Prostate gland (tissue), 2 donors: ENCODE data around the gene GGT5.

ENCODE experiments used
- POLR2A ChIP-seq: fragments of 450-650 bp; IDR thresholded peaks from one replicate; pipeline ENCODE4 v1.6.1; 2016; ENCODE audit warnings: antibody characterized with exemption, mild to moderate bottlenecking
- TF ChIP-seq, protein P1 (sequence below), 4 experiments: fragments of 200-600 bp in 2 of 4; fragments of 450-650 bp in 2 of 4; sonication (generic) in 2 of 4; IDR thresholded peaks; 1 replicate in 3 of 4; 2 replicates in 1 of 4; pipeline ENCODE4 v1.5.1; 2016 to 2019; ENCODE audit warnings: antibody characterized with exemption in 4 of 4, mild to moderate bottlenecking in 2 of 4, moderate library complexity in 2 of 4

GRCh38 chr22:24185501-24186351 lies 59.2 kb downstream of the GGT5 start:
- TF ChIP-seq, protein P1, sequence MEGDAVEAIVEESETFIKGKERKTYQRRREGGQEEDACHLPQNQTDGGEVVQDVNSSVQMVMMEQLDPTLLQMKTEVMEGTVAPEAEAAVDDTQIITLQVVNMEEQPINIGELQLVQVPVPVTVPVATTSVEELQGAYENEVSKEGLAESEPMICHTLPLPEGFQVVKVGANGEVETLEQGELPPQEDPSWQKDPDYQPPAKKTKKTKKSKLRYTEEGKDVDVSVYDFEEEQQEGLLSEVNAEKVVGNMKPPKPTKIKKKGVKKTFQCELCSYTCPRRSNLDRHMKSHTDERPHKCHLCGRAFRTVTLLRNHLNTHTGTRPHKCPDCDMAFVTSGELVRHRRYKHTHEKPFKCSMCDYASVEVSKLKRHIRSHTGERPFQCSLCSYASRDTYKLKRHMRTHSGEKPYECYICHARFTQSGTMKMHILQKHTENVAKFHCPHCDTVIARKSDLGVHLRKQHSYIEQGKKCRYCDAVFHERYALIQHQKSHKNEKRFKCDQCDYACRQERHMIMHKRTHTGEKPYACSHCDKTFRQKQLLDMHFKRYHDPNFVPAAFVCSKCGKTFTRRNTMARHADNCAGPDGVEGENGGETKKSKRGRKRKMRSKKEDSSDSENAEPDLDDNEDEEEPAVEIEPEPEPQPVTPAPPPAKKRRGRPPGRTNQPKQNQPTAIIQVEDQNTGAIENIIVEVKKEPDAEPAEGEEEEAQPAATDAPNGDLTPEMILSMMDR (IDR thresholded peaks at IDR 0.05), result no peak
- TF ChIP-seq POLR2A, result no peak
